Kidney epithelial cell (primary cell): ENCODE data around the gene ZMIZ1. TPM values are rescaled to one million over a fixed set of nuclear protein-coding genes. Genes with fewer than 3 reads are reported as not detected.

ENCODE experiments used
- DNase-seq: peaks from one replicate; pipeline ENCODE4 v3.0.0-alpha.2; 2010; ENCODE audit warnings: low read depth
- H3K27me3 ChIP-seq: 2 replicates; pipeline ENCODE4 v1.6.0; 2011; ENCODE audit warnings: low read length; ENCODE audit not compliant: control insufficient read depth, insufficient read depth
- H3K36me3 ChIP-seq: 2 replicates; pipeline ENCODE4 v1.5.1; 2011; ENCODE audit warnings: low read length; ENCODE audit not compliant: control insufficient read depth, insufficient read depth
- H3K4me3 ChIP-seq: 2 replicates; pipeline ENCODE4 v1.5.1; 2011; ENCODE audit warnings: low read depth, mild to moderate bottlenecking, control low read depth, low read length
- CTCF ChIP-seq: IDR thresholded peaks from 2 replicates; pipeline ENCODE4 v1.5.1; 2011; ENCODE audit warnings: mild to moderate bottlenecking, moderate library complexity, low read length, control low read depth, inconsistent platforms; ENCODE audit not compliant: insufficient read depth, poor library complexity, severe bottlenecking
- total RNA-seq: library from RNA; depleted of rRNA; stranded (reverse); fragments of >200 nt; gene quantifications from 2 replicates; pipeline ENCODE4 v1.2.3, GENCODE V29; 2015

Gene ZMIZ1
- total RNA-seq, 1 donor from 2014 or later: 57.5 TPM

DNA sequence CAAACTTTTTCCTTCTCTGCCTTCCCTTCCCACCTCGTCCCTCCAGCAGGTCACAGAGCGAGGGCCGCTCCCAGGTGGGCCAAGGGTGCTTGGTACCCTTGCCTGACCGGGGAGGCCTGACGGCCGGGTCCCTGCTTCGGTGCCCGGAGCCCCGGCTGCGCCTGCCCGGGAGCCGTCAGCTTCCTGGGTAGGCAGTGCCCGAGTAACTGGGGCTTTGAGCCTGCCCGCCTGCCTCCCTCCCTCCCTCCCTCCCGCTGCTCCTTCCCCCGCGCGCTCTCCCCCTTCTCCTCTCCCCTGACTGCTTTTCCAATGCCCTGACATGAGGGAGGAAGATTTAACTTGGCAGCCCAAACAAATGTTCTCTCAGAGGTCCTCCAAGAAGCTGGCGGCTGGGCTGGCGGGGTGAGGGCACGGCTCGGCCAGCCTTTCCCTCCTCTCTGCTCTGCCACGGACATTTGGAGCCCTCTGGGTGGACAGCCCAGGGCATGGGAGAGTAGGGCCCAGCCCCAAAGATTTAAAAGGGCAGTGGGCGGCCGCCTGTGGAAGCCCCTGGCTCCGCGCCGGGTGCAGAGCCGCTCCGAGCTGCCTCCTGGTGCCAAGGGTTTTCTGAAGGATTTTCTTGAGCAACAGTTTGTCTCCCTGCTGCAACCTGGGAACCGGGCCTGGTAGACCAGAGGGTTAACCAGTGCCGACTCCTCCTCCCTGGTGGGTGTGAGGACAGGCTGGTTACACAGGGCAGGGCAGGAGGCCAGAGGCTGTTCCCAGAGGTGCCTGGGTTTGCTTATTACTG is 2.0 kb downstream of the ZMIZ1 start:
- no peak for TF ChIP-seq CTCF
- no peaks in the 10 kb centered on the region for H3K36me3 ChIP-seq
- no peak for DNase-seq
- no peaks in the 10 kb centered on the region for H3K27me3 ChIP-seq
- H3K4me3 ChIP-seq: peak overlapping the region; percentile 85

GRCh38 chr10:79071396-79071923 is 2.7 kb downstream of the ZMIZ1 start:
- no peak for TF ChIP-seq CTCF
- Histone ChIP-seq H3K4me3 (peak overlapping the region; percentile 85), H3K27me3 (no peaks in the 10 kb centered on the region), H3K36me3 (no peaks in the 10 kb centered on the region)
- no peak for DNase-seq

DNA sequence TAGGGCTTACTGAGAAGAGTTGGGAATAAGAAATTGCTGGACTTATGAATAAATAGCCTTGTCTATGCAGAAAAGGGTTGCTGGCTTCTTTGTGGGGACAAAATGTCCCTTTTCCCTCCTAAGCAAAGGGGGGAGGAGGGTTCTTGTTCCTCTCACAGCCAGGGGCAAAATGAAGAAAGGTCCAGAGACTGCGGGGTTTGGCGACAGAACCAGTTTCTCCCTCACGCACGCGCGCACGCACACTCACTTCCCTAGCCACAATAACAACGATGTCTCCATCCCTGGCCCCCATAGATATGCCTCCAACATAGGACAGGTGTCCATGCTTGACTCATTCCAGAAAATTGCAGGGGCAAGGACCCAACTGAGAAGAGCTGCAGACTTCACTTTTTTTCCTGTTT is 3.3 kb downstream of the ZMIZ1 start:
- Histone ChIP-seq H3K36me3 (no peaks in the 10 kb centered on the region), H3K4me3 (peak overlapping the region; percentile 85), H3K27me3 (no peaks in the 10 kb centered on the region)
- TF ChIP-seq CTCF: no peak
- no peak for DNase-seq

DNA sequence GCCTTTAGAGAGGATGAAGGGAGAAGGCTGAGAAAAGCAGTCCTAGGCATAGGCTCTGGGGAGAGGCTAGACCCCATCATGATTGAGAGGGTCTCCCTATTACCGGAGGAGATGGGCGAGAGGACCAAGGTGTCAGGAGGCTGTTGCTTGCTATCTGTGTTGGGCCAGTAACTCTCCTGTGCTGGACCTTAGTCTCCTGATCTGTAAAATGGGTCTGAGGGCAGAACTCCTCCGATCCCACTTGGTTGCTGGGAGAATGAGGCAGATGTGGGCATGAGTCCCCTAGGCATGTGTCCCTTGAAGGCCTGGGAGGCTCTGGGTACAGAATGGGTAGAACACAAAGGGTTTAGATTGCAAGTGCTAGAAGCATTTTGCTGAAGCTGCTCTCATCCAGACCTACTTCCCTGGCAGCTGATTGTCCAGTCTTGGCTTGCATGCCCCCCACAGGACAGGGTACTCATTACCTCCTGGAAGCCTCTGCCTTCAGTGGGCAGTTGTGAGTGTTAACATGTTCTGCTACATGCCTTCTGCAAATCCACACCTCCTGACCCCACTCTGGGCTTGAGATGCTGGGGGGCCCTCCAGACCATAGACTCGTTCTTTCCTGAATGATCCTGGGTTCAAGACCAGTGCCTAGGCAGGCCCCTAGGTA is 4.4 kb downstream of the ZMIZ1 start:
- peak; percentile 15 for TF ChIP-seq CTCF
- H3K4me3 ChIP-seq: no peak overlapping the region
- no peaks in the 10 kb centered on the region for H3K27me3 ChIP-seq
- no peaks in the 10 kb centered on the region for H3K36me3 ChIP-seq
- DNase-seq: no peak

GRCh38 chr10:79073784-79074432 is 5.1 kb downstream of the ZMIZ1 start:
- no peaks in the 10 kb centered on the region for H3K36me3 ChIP-seq
- DNase-seq: no peak
- no peak for TF ChIP-seq CTCF
- H3K27me3 ChIP-seq: no peaks in the 10 kb centered on the region
- H3K4me3 ChIP-seq: no peak overlapping the region
